Trophoblast cell (in vitro differentiated cells and primary cell): ENCODE measurements around the gene PDGFC.

Experiments used
- DNase-seq, 2 donors: peaks; one replicate each; pipeline ENCODE4 v3.0.0-alpha.2; 2016
- H2AFZ ChIP-seq: 2 replicates; pipeline ENCODE4 v1.6.1; 2013; ENCODE audit warnings: low read length, moderate library complexity, mild to moderate bottlenecking; ENCODE audit not compliant: insufficient read depth, poor library complexity
- H2AK5ac ChIP-seq: 2 replicates; pipeline ENCODE4 v1.6.1; 2013; ENCODE audit warnings: mild to moderate bottlenecking, low read length
- H2BK120ac ChIP-seq: 2 replicates; pipeline ENCODE4 v1.6.1; 2013; ENCODE audit warnings: low read length, mild to moderate bottlenecking, moderate library complexity; ENCODE audit not compliant: insufficient read depth, poor library complexity
- H2BK12ac ChIP-seq: 2 replicates; pipeline ENCODE4 v1.6.1; 2013; ENCODE audit warnings: mild to moderate bottlenecking, low read length, moderate library complexity
- H2BK5ac ChIP-seq: 2 replicates; pipeline ENCODE4 v1.6.1; 2013; ENCODE audit warnings: low read length, low read depth, moderate library complexity, mild to moderate bottlenecking; ENCODE audit not compliant: poor library complexity
- H3K14ac ChIP-seq: 2 replicates; pipeline ENCODE4 v1.6.1; 2013; ENCODE audit warnings: mild to moderate bottlenecking, low read length
- H3K18ac ChIP-seq: 2 replicates; pipeline ENCODE4 v1.6.1; 2013; ENCODE audit warnings: mild to moderate bottlenecking, low read length
- H3K23ac ChIP-seq: 2 replicates; pipeline ENCODE4 v1.6.1; 2013; ENCODE audit warnings: low read length
- H3K27ac ChIP-seq: 2 replicates; pipeline ENCODE4 v1.5.1; 2013; ENCODE audit warnings: low read depth, mild to moderate bottlenecking, inconsistent platforms, low read length, moderate library complexity
- H3K27me3 ChIP-seq: 2 replicates; pipeline ENCODE4 v1.6.1; 2013; ENCODE audit warnings: inconsistent platforms, mild to moderate bottlenecking, low read length, moderate library complexity; ENCODE audit not compliant: insufficient read depth
- H3K36me3 ChIP-seq, 2 experiments: 1 replicate in 1 of 2; 2 replicates in 1 of 2; pipeline ENCODE4 v1.6.1; 2013; ENCODE audit warnings: low read length in 2 of 2, mild to moderate bottlenecking in 2 of 2, moderate library complexity in 1 of 2; ENCODE audit not compliant: insufficient read depth in 2 of 2, control insufficient read depth in 1 of 2
- H3K4ac ChIP-seq: 2 replicates; pipeline ENCODE4 v1.6.1; 2013; ENCODE audit warnings: low read depth, mild to moderate bottlenecking, low read length, moderate library complexity
- H3K4me1 ChIP-seq, 2 experiments: 1 replicate in 1 of 2; 2 replicates in 1 of 2; pipeline ENCODE4 v1.6.1; 2013; ENCODE audit warnings: low read length in 2 of 2, mild to moderate bottlenecking in 2 of 2, moderate library complexity in 1 of 2; ENCODE audit not compliant: insufficient read depth in 2 of 2, control insufficient read depth in 1 of 2
- H3K4me2 ChIP-seq: 2 replicates; pipeline ENCODE4 v1.6.1; 2013; ENCODE audit warnings: inconsistent platforms, mild to moderate bottlenecking, low read length, moderate library complexity
- H3K4me3 ChIP-seq: 2 replicates; pipeline ENCODE4 v1.5.1; 2013; ENCODE audit warnings: mild to moderate bottlenecking, low read depth, low read length, inconsistent platforms
- H3K79me1 ChIP-seq: one replicate; pipeline ENCODE4 v1.6.1; 2013; ENCODE audit warnings: low read length
- H3K79me2 ChIP-seq: 2 replicates; pipeline ENCODE4 v1.6.1; 2013; ENCODE audit warnings: low read length, mild to moderate bottlenecking; ENCODE audit not compliant: control insufficient read depth, insufficient read depth, poor library complexity
- H3K9ac ChIP-seq: 2 replicates; pipeline ENCODE4 v1.6.1; 2013; ENCODE audit warnings: mild to moderate bottlenecking, low read length
- H3K9me3 ChIP-seq: 2 replicates; pipeline ENCODE4 v1.6.1; 2013; ENCODE audit warnings: low read depth, mild to moderate bottlenecking, control low read depth, inconsistent platforms, low read length; ENCODE audit not compliant: insufficient read depth
- H4K12ac ChIP-seq: 2 replicates; pipeline ENCODE4 v1.6.1; 2013; ENCODE audit warnings: low read depth, mild to moderate bottlenecking, low read length, moderate library complexity
- H4K8ac ChIP-seq: 2 replicates; pipeline ENCODE4 v1.6.1; 2013; ENCODE audit warnings: low read depth, mild to moderate bottlenecking, low read length, moderate library complexity
- H4K91ac ChIP-seq: one replicate; pipeline ENCODE4 v1.6.1; 2013; ENCODE audit warnings: low read depth, mild to moderate bottlenecking, low read length, moderate library complexity
- WGBS: extraction: QIAGEN DNeasy Blood & Tissue Kit; methylation state at CpG from one replicate; pipeline ENCODE4 v1.1.7; 2013; ENCODE audit warnings: missing lambda C conversion rate; ENCODE audit not compliant: insufficient read length, insufficient coverage; ENCODE audit errors: extremely low coverage; 5-methylcytosine and 5-hydroxymethylcytosine counted together

PDGFC gene

GRCh38 chr4:156800463-156800862 is 171.1 kb downstream of the PDGFC start:
- H3K4me3 ChIP-seq = no peak overlapping the region

GRCh38 chr4:156799121-156799589 is 172.4 kb downstream of the PDGFC start:
- H2BK5ac ChIP-seq = no peak overlapping the region
- WGBS = no CpG with 5 or more reads among the region's 1 CpG
- no peak overlapping the region for H2AFZ ChIP-seq
- H2BK12ac ChIP-seq = no peak overlapping the region
- DNase-seq = peak; percentile 41 to 77
- H3K4me1 ChIP-seq = no peaks in the 10 kb centered on the region
- no peaks in the 10 kb centered on the region for H3K9me3 ChIP-seq
- no peak overlapping the region for H3K9ac ChIP-seq
- H3K79me2 ChIP-seq = no peaks in the 10 kb centered on the region
- H3K79me1 ChIP-seq = no peaks in the 10 kb centered on the region
- H3K23ac ChIP-seq = no peak overlapping the region
- no peaks in the 10 kb centered on the region for H3K27me3 ChIP-seq
- H2BK120ac ChIP-seq = no peak overlapping the region
- no peak overlapping the region for H3K4me2 ChIP-seq
- no peak overlapping the region for H3K14ac ChIP-seq
- H3K4ac ChIP-seq = no peak overlapping the region
- H2AK5ac ChIP-seq = no peak overlapping the region
- H3K27ac ChIP-seq = peak overlapping the region; percentile 52
- H3K18ac ChIP-seq = no peak overlapping the region
- peaks cover 0 to 1% of the 10 kb centered on the region in 2 experiments for H3K36me3 ChIP-seq
- no peak overlapping the region for H3K4me3 ChIP-seq
- H4K8ac ChIP-seq = no peak overlapping the region
- no peak overlapping the region for H4K91ac ChIP-seq
- H4K12ac ChIP-seq = no peak overlapping the region

More at GRCh38 chr4:156800463-156800862, 171.1 kb downstream of the PDGFC start:
- no peaks in the 10 kb centered on the region for H3K4me1 ChIP-seq
- H3K4me2 ChIP-seq = no peak overlapping the region
- peaks cover 0 to 1% of the 10 kb centered on the region in 2 experiments for H3K36me3 ChIP-seq
- H3K4ac ChIP-seq = no peak overlapping the region
- no peak overlapping the region for H3K9ac ChIP-seq
- no peak overlapping the region for H4K12ac ChIP-seq
- H2BK12ac ChIP-seq = no peak overlapping the region
- no peak overlapping the region for H3K14ac ChIP-seq
- H3K9me3 ChIP-seq = no peaks in the 10 kb centered on the region
- no peak overlapping the region for H3K18ac ChIP-seq
- no peaks in the 10 kb centered on the region for H3K79me1 ChIP-seq
- no peak overlapping the region for H2BK5ac ChIP-seq
- no peak overlapping the region for H2AFZ ChIP-seq
- no peak overlapping the region for H4K8ac ChIP-seq
- H3K79me2 ChIP-seq = no peaks in the 10 kb centered on the region
- H4K91ac ChIP-seq = no peak overlapping the region
- no peak overlapping the region for H2BK120ac ChIP-seq
- no peak overlapping the region for H2AK5ac ChIP-seq
- H3K27me3 ChIP-seq = no peaks in the 10 kb centered on the region
- no peak overlapping the region for H3K27ac ChIP-seq
- DNase-seq = no peak
- H3K23ac ChIP-seq = no peak overlapping the region
- no CpG with 5 or more reads among the region's 1 CpG for WGBS

- no peak overlapping the region for H4K8ac ChIP-seq
- no peak overlapping the region for H2BK120ac ChIP-seq
- no peak overlapping the region for H3K4ac ChIP-seq
- H3K18ac ChIP-seq = no peak overlapping the region
- no peak overlapping the region for H3K4me3 ChIP-seq
- no peak overlapping the region for H2AFZ ChIP-seq
- H3K9me3 ChIP-seq = no peaks in the 10 kb centered on the region
- H3K36me3 ChIP-seq = peaks cover 0 to 1% of the 10 kb centered on the region in 2 experiments
- H4K12ac ChIP-seq = no peak overlapping the region
- H2BK5ac ChIP-seq = no peak overlapping the region
- no peaks in the 10 kb centered on the region for H3K79me2 ChIP-seq
- H4K91ac ChIP-seq = no peak overlapping the region
- no peaks in the 10 kb centered on the region for H3K4me1 ChIP-seq
- no peak overlapping the region for H3K23ac ChIP-seq
- no peak overlapping the region for H2BK12ac ChIP-seq
- H3K27ac ChIP-seq = no peak overlapping the region
- no peak overlapping the region for H3K4me2 ChIP-seq
- no peak overlapping the region for H3K9ac ChIP-seq
- H3K14ac ChIP-seq = no peak overlapping the region
- no CpG with 5 or more reads among the region's 1 CpG for WGBS
- no peak for DNase-seq
- H3K79me1 ChIP-seq = no peaks in the 10 kb centered on the region
- H2AK5ac ChIP-seq = no peak overlapping the region
- no peaks in the 10 kb centered on the region for H3K27me3 ChIP-seq
Measured at GRCh38 chr4:156798438-156798837, 173.2 kb downstream of the PDGFC start.

GRCh38 chr4:156797206-156797605 is 174.4 kb downstream of the PDGFC start:
- Histone ChIP-seq H3K9me3 (no peaks in the 10 kb centered on the region), H3K23ac (no peak overlapping the region), H3K14ac (no peak overlapping the region), H2AFZ (no peak overlapping the region), H4K8ac (no peak overlapping the region), H4K91ac (no peak overlapping the region), H3K4me2 (no peak overlapping the region), H3K27me3 (no peaks in the 10 kb centered on the region), H4K12ac (no peak overlapping the region), H3K4me1 (no peaks in the 10 kb centered on the region), H3K4ac (no peak overlapping the region), H3K79me1 (no peaks in the 10 kb centered on the region), H3K4me3 (no peak overlapping the region), H2AK5ac (no peak overlapping the region), H3K18ac (no peak overlapping the region), H2BK120ac (no peak overlapping the region), H3K79me2 (no peaks in the 10 kb centered on the region), H3K9ac (no peak overlapping the region), H3K27ac (no peak overlapping the region), H3K36me3 (peaks cover 0 to 1% of the 10 kb centered on the region in 2 experiments), H2BK12ac (no peak overlapping the region), H2BK5ac (no peak overlapping the region)
- no peak for DNase-seq
- WGBS = no CpG with 5 or more reads among the region's 5 CpGs
